ENCODE data around the gene SCAMP3. TPM values are rescaled to one million over a fixed set of nuclear protein-coding genes. Genes with fewer than 3 reads are reported as not detected.
"Not testable (repeated sequence)": the region's sequence is repeated elsewhere in the genome, so short reads cannot be mapped to it uniquely, and the experiment has no call there.

Gene SCAMP3
- total RNA-seq, 1 experiment from 2014 or later: 116 TPM

DNA sequence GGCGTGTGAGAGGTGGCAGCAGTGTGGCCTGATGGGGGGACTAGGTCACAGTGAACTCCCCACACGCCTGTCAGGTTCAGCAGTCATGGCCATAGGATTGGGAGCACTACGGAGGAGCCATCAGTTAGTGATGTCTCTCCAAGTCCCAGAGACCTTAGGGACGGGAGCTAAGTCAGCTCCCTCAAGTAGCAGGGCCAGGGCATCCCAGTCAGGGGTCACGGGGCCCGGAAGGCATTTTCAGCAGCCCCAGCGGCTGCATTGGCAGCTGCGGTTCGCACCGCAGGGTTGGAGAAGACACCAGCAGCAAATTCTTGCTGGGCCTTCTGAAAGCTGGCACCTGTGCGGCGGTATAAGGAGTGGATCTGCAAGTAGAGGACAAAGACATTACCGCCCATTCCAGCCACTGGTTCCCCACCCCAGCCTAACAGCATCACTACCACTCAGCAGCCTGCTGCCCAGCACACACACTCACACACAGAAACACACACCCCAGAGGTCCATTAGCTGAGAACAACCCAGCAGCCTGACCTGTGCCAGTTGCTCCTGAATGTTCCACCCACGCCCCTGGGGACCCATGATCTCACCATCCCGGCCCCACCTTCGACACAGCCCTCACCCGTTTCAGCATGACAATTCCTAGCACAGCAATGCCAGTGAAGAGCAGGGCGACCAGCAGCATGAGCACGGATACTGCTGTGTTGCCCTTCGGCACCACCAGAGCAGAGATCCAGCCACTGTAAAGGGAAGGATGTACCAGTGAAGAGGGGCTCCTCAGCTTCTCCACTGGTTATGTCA lies 5.9 kb downstream of the SCAMP3 start:
- DNase-seq (ENCODE audit: extremely low read depth, low read depth): no peak

DNA sequence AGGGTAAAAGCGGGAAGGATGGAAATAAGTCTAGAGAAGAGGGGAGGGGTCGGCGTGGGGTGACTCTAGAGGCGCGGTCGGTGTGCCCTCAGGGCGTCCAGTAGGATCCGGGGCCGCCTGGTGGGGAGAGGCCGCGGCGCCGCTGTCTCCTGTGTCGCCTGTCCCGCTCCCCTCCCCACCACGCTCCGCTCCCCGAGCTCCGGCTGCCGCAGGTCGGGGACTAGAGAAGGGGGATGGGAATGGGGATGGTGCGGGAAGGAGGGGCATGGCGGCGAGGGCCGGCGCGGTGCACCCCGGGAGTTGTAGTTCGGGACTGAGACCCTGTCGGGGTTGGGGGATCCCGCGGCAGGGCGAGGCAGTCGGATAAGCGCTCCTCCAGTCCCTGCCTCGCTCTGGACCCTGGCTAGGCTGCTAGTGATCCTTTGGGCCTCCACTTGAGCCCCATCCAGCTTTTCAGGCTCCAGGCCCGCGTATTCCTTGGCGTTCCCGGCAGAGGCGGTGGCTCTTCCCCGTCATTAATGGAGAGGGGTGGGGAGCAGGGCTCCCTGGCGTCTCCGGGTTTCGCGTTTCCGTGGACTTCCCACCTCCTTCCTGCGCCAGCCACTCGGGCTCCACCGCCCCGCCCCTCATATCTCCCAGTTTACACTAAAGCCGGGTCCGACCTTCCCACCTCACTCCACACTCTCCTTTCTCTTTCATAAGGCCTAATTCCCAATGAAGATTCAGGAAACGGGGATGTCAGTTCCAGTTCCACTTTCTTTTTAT lies 6.7 kb downstream of the SCAMP3 start, which contains the start of gene ENTREP3:
ENTREP3 (minus strand) TSS at position 241 of the 765 bp plus-strand sequence. CDS start 606 bp downstream, outside the sequence.
- DNase-seq (ENCODE audit: extremely low read depth, low read depth): peak; percentile 83

DNA sequence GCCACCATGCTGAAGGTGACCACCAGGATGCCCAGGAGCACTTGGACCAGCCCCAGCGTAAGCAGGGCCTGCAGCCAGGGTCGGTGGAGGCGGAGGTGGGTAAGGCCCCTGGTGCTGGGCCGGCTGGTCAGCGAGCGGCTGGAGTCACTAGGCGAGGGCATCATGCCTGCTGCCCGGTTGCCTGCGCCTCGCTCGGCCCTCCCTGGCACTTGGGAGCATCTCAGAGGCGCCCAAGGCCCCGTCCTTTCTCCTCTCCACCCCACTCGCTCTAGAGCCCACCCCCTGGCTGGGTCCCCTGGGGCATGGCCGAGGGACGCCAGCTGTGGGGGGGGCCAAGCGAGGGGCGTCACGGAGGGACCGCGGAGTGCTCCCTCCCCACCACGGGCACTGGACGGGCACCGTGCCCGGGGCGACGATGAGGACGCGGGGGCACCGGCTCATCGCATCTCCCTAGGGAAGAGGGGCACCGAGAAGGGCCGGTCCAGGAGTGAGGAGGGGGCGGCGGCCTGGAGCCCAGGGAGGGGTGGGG lies 7.4 kb downstream of the SCAMP3 start:
- no peak for DNase-seq (ENCODE audit: extremely low read depth, low read depth)

DNA sequence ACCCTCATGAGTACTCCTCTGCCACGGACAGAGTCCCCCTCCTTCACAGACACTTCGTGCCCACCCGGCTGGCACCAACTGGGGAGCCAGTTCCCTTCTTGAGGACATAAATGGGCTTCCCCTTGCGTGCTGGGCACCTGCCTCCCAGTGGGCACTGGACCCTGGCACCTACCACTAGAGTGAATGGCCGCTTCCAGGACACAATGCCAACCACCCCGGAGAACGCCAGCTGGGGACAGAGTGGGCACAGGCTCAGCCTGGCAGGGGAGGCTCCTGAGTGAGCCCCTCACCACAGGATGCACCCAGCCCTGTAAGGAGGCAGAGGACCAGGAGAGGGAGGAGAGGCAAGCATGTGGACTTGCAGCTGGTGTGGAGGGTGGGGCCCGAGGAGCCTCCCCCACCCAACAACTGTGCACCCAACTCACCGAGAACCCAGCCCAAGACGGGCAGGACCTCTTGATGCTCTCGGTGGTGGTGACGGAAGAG lies 7.9 kb downstream of the SCAMP3 start:
- no peak for DNase-seq (ENCODE audit: extremely low read depth, low read depth)

DNA sequence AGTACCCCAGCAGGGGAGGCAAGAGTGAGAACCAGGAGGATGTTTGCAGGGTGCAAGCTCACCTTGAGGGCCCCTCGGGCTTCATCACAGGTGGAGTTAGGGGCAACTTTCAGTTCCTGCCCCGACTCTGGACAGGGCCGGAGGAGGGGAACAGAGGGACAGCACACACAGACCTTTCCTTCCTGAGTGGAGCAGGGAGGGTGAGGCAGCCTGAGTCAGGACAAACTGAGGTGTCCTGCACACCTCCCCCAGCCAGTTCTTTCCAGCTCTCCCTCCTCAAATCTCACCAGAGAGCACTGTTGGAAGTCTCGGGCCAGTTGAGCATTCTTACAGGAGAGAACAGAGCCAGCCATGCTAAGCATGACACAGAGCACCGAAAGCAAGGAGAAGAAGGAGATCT lies 8.4 kb downstream of the SCAMP3 start:
- no peak for DNase-seq (ENCODE audit: extremely low read depth, low read depth)

DNA sequence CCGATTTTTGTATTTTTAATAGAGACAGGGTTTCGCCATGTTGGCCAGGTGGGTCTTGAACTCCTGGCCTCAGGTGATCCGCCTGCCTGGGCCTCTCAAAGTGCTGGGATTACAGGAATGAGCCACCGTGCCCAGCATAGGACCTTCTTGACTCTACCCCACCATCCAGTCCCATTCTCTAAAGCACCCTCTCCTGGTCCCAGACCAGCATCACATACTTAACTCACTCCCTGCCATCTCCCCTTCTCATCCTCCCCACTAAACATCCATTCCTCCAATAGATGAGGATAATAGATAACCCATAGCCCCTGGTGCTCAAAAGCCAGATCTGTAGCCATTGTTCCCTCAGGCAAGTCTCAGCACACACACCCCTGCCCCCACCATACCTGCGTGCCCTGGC lies 9.0 kb downstream of the SCAMP3 start:
- no peak for DNase-seq (ENCODE audit: extremely low read depth, low read depth)

DNA sequence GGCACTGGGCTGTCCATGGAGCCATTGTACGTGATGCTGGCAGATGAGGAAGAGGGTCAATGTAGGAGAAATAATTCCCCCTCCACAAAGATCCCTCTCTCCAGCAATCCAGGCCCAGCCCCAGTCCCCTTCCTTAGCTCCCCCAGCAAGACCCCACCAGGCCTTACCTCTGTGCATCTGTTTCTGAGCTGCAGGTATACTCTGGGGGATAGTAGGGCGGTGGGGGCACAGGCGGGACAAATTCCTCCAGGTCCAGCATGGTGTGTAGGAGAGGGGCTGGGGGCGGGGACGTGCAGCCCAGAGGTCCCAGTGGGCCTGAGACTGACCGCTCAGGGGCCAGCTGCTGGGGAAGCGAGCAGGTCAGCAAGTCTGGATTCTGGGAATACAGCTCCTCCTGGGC lies 10.6 kb downstream of the SCAMP3 start:
- no peak for DNase-seq (ENCODE audit: extremely low read depth, low read depth)

DNA sequence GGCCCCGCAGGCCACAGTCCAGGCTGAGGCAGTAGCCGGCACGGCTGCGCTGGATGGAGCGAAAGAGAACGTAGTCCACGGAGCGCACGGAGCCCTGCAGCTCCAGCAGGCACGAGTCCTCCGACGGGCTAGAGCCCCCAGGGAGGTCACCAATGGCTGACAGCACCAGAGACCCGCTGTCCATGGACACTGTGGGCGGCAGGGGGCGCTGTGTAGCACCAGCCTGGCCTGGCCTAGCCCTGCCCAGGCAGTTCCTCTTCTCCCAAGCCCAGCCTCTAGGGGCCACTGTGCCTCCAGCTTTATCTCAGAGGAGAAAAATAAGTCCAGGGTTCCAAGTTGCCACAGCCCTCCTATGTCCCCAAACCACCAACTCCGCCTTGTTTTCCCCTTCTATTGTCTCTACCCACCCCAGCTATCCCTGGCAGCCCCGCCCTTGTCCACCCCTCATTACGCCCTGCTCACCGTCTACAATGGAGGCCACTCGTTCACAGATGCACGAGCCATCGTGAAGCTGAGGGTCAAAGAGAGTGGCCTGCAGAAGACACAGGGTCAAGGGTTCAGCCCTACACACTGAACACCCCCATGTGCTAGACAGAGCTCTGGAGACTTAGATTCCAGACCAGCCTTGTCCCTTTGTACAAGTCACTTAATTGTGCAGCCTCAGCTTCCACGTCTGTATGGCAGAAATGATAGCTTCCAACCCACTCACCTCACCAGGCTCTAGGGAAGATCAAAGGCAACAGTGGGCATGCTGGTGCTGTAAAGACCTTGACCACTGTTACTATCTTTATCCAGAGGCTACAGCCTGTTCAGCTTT lies 11.3 kb downstream of the SCAMP3 start:
- DNase-seq (ENCODE audit: extremely low read depth, low read depth): peak; percentile 93

DNA sequence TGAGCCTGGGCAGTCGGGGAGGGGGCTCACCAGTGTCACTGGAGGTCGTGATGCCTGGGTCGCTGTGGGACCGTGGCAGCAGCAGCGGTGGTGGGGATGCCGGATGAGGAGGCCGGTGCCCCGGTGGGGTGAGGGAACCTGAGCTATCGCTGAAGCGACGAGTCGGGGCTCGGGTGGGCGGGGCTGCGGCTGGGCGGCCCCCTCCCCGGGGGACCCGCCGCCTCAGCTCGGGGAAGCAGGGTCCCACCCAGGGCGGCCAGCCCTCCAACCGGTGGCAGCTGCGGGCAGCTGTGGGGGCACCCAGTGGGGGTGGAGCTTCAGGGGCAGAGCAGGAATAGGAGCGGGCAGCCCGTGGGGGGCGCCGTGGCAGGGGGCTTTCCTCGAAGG lies 11.9 kb downstream of the SCAMP3 start:
- DNase-seq (ENCODE audit: extremely low read depth, low read depth): no peak

DNA sequence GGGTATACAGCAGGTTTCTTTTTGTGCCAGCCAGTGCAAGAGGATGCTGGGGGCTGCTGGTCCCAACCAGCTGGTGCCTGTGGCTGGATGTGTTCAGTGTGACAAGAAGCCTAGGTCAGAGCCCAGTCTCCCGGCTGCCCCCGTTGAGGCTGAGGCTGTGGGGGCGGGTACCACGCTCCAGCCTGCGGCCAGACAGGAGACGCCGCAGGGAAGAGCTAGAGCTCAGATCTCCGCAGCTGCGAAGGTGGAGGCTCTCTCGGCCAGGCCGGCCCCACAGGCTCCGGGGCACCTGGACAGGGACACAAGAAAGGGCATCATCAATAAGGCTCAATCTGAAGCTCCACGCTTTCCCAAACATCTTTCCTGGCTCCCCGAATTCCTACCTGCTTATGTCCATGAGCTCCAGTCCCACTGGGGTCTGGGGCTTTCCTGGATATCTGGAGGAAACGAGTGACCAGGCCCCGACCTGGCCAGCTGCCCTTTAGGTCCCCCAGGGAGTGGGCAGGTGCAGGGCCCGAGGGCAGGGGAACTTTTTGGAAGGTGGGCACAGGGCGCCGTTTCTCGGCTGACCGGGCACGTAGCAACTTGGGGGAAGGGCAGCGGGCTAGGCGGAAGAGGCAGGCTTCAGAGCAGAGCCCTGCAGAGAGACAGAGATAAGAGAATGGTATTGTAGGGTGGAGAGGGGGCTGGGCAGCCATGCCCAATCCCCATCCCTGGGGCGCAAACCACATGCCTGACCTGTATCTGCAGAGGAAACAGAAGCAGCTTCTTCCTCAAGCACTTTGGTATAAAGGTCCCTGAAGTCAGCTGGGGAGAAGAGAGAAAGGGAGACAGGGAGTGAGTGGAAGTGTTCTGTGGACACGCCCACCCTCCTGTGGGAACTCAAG lies 14.2 kb downstream of the SCAMP3 start:
- DNase-seq (ENCODE audit: extremely low read depth, low read depth): no peak

DNA sequence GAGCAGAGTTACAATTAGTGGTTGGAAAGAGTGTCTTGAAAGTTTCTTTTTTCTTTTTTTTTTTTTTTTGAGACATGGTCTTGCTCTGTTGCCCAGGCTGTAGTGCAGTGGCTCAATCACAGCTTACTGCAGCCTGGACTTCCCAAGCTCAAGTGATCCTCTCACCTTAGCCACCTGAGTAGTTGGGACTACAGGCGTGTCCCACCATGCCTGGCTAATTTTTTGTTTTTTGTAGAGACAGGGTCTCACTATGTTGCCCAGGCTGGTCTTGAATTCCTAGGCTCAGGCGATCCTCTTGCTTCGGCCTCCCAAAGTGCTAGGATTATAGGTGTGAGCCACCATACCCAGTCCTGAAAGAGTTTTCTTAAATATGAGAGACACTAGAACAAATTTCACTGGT lies 15.4 kb downstream of the SCAMP3 start:
- DNase-seq (ENCODE audit: extremely low read depth, low read depth): not testable (repeated sequence)

DNA sequence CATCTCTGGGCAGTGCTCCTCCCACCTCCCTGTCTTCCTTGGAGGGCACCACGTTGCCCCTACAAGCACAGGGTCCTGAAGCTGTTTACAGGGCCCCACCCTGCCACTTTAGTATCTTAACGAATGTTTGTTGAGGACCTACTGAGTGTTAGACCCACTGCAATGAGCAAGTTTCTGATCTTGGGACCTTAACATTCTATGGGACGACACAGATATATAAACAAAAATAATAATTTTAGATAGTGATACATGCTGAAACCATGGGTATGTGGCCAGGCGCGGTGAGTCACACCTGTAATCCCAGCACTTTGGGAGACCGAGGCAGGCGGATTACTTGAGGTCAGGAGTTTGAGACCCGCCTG lies 17.0 kb downstream of the SCAMP3 start:
- no peak for DNase-seq (ENCODE audit: extremely low read depth, low read depth)

DNA sequence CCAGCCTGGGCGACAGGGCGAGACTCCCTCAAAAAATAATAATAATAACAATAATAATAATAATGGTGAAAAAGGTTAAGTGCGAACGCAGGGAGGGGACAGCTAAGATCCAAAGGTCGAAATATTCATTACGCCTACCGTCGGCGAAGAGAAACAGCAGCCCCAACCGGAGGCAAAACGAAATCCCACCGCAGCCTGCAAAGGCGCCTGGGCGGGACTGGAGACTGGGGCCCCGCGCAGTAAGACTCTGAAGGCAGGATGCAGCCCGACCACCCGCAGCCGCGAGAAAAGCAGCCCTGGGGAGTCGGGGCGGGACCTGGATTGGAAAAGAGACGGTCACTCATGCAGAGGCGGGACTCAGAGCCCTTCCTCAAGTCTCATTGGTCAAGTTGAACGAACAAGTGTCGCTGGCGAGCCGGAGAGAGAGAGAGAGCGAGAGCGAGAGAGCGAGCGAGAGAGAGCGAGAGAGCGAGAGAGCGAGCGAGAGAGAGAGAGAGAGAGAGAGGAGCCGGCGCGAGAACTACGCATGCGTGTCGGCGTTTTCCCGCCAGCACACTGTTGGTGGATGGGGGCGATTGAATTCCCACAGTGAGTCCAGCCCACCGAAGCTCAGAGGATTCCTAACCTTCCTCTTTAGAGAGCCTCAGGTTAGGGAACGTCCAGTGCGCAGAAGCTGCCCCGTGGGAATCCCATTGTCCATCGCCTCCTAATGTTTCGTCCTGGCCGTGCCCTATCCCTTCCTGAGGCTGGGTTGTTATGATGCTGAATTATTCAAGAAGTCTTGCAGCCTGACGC lies 17.6 kb downstream of the SCAMP3 start:
- DNase-seq (ENCODE audit: extremely low read depth, low read depth): peak; percentile 100

DNA sequence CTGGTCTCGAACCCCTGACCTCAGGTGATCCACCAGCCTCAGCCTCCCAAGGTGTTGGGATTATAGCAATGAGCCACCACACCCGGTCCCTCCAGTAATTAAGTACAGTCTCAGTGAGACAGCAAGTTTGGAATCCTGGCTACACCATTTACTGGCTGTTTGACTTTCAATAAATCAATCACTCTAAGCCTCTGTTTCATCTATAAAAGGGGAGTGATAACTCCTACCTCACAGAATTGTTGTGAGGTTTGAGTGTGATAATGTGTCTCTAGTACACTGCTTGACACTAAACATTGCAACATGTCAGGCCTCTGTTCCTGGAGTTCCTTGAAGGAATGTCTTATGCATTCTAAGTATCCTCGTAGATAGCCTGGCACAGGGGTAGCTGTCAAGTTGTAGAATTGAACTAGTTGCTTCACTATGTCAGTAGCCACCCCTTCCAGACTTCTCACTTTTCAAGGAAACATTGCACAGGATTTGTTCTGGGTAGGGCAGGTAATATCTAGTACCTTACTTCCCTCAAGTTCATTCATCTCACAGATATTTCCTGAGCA lies 19.3 kb downstream of the SCAMP3 start:
- DNase-seq (ENCODE audit: extremely low read depth, low read depth): no peak

DNA sequence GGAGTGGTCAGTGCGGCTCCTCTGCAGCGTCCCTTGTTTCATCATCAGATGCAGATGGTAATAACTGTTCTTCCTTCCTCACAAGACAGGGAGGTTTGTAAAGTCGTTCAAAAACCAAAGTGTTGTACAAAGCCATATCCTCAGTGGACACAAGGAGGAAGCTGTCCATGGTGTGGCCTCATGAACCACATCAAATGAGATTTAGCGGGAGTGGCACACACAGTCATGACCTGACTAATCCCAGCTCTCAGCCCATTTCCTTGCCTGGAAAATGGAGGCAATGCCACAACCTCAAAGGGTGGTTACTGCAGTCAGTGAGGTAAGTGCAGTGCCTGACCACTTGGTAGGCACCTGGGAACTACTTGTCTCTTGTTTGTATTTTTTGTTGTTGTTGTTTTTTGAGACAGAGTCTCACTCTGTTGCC lies 20.3 kb downstream of the SCAMP3 start:
- DNase-seq (ENCODE audit: extremely low read depth, low read depth): no peak

DNA sequence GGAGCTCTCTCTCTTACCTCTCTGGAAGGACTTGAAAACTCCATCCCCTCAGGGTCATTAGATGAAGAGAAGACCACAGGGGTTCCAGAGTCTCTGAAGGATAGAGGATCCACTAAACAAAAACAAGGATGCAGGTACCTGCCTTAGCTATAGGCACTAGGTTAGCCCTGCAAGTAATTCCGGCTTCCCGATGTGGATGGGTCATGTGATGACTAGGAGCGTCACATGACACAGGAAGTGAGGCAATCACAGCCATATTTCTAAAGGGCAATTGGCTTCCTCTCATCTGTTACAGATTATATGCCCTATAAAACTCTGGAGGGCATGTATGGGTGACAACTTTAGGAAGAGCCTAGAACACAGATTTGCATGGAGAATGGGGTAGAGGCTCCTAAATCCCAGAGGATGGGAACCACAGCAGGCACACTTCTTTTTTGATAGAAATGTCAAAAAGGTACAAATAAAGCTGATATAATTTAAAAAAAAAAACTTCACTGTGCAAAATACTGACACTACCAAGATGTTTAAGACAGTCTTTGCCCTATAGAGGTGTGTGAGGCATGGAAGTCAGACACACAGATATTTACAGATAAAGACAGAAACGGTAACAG lies 21.0 kb downstream of the SCAMP3 start:
- peak; percentile 90 for DNase-seq (ENCODE audit: extremely low read depth, low read depth)

DNA sequence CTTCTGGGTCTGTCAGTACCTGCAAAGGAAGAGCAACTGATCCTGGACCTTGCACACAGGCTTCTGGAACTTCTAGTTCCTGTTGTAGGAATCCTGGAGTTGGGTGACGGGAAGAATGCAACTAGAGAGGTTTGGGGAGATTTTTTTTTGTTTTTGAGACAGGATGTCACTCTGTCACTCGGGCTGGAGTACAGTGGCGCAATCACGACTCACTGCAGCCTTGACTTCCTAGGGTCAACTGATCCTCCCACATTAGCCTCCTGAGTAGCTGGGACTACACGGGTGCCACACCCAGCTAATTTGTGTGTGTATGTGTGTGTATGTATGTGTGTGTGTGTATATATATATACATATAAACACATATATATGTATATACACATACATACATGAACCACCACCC lies 25.7 kb downstream of the SCAMP3 start:
- DNase-seq (ENCODE audit: extremely low read depth, low read depth): no peak

DNA sequence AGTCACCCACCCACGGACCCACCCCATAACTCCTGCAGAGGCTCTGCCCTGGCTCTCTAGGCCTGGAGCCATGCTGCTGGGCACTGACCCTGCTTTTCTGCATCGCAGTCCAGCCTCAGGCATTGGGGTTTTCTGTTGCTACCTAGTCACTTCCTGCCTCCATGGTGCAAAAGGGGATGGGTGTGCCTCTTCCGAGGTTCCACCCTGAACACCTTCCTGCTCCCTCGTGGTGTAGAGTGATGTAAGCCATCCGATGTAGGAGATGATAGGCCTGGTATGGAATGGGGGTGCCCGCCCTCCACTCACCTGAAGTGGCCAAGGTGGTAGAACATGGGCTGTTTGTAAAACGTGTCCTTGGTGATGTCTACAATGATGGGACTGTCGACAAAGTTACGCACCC lies 26.8 kb downstream of the SCAMP3 start:
- DNase-seq (ENCODE audit: extremely low read depth, low read depth): not testable (repeated sequence)

Data from NCI-H460 (cell line).